Spleen (tissue), 7 donors: ENCODE results near the gene DOCK2.

Experiments used
- CTCF ChIP-seq, 11 experiments: fragments of 200-600 bp in 7 of 11; fragments of 450-650 bp in 4 of 11; sonication (generic) in 4 of 11; IDR thresholded peaks in 8 of 11; conservative IDR thresholded peaks in 3 of 11; 1 replicate in 7 of 11; 2 replicates in 4 of 11; pipeline versions ENCODE4 v1.4.0 to v1.8.0; 2016 to 2021; ENCODE audit warnings: antibody characterized with exemption in 11 of 11, inconsistent platforms in 4 of 11, mild to moderate bottlenecking in 1 of 11
- POLR2AphosphoS5 ChIP-seq, 3 donors: sonication (generic); formaldehyde crosslinking; IDR thresholded peaks; one replicate each; pipeline ENCODE4 v1.5.1; 2017; ENCODE audit warnings: antibody characterized with exemption in 3 of 3
- donor health status: DM: no; HTN: no; CAD: no; lungs with moderate emphysema.
- donor health status: DM: no; HTN: no; CAD: no.
- donor health status: DM: no; HTN: no; CAD: no.

- TF ChIP-seq CTCF (IDR thresholded peaks at IDR 0.05 in 8 of 11, conservative IDR thresholded peaks at IDR 0.05 in 3 of 11) (no peak), POLR2AphosphoS5 (IDR thresholded peaks at IDR 0.05) (no peak)
These were observed 91.3 kb downstream of the DOCK2 start for GRCh38 chr5:169728418-169728817.
